ENCODE results near the gene FBXL17. TPM values are rescaled to one million over a fixed set of nuclear protein-coding genes. Genes with fewer than 3 reads are reported as not detected.

The FBXL17 gene
- total and polyA plus RNA-seq, 2 of the 4 experiments (the other 2 are of a cell fraction): 3.9 to 8.1 TPM

DNA sequence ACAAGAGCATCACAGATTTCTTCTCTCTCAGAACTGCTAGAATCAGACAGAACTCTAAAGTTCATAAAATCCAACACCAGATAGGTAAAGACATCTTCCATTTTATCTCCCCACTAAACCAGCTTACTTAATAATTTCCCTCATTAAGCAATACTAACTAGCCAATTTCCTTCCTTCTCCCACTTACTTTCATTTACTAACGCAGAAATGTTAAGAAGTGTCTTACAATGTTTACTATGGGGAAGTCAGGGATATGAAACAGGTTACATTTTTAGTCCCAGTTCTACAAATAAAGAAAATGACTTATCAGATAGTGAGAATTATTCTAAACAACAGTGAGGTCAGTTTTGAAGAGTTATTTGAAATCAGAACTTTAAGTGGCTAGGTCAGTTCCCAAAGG is 236.5 kb downstream of the FBXL17 start:
- in situ Hi-C loops (cut with MboI; ENCODE audit: low sequenced_read_pairs): no loop called here
- H3K36me3 ChIP-seq (ENCODE audit: control insufficient read depth, insufficient read depth, low read length): no peaks in the 10 kb centered on the region
- whole genome bisulfite sequencing, 2 experiments (ENCODE audit: extremely low coverage in 2 of 2, insufficient read length in 1 of 2): 100% methylated on average over 1 of the region's 1 CpG; no CpG with 5 or more reads in 1 of the 2 experiments
- no peaks in the 10 kb centered on the region for H3K4me1 ChIP-seq (ENCODE audit: control insufficient read depth, insufficient read depth, low read length)
- no peak for ATAC-seq (ENCODE audit: low read depth)
- H3K9me3 ChIP-seq (ENCODE audit: control insufficient read depth, insufficient read depth, low read length): no peaks in the 10 kb centered on the region
- H3K79me1 ChIP-seq (ENCODE audit: low read depth in 1 of 2, low read length in 2 of 2): no peaks in the 10 kb centered on the region
- no peak overlapping the region for H2BK120ac ChIP-seq (ENCODE audit: low read depth, low read length)
- H4K20me1 ChIP-seq (ENCODE audit: insufficient read depth, low read length): no peaks in the 10 kb centered on the region
- H3K27ac ChIP-seq (ENCODE audit: insufficient read depth, low read length): no peak overlapping the region
- H3K4ac ChIP-seq (ENCODE audit: low read depth, low read length): no peak overlapping the region
- BruUV-seq (replicated peaks): no TSS peak
- H3K14ac ChIP-seq (replicated peaks; ENCODE audit: low read depth, low read length): no peak overlapping the region
- no peak overlapping the region for H3K23ac ChIP-seq (ENCODE audit: low read depth, low read length)
- no peak overlapping the region for H2BK5ac ChIP-seq (ENCODE audit: low read depth, low read length, poor library complexity, severe bottlenecking)
- no peak overlapping the region for H2AK5ac ChIP-seq (ENCODE audit: low read depth, low read length)
- H2AFZ ChIP-seq (replicated peaks; ENCODE audit: low read length, poor library complexity): no peak overlapping the region
- POLR2A ChIA-PET (ENCODE audit: unreplicated experiment): no interaction called here
- H3K27me3 ChIP-seq (ENCODE audit: control insufficient read depth, insufficient read depth, low read length): no peaks in the 10 kb centered on the region
- H3K56ac ChIP-seq (ENCODE audit: extremely low read depth, insufficient read depth, low read length): no peak overlapping the region
- intact Hi-C loops (cut with micrococcal nuclease): no loop called here
- no peak overlapping the region for H4K8ac ChIP-seq (ENCODE audit: low read depth in 2 of 2, low read length in 2 of 2)
- no peak overlapping the region for H4K5ac ChIP-seq (ENCODE audit: low read depth, low read length)
- no peaks in the 10 kb centered on the region for H3K9me1 ChIP-seq (ENCODE audit: insufficient read depth, low read length)
- no peak overlapping the region for H4K91ac ChIP-seq (ENCODE audit: insufficient read depth, low read depth, low read length)
- H2BK20ac ChIP-seq (ENCODE audit: low read depth, low read length): no peak overlapping the region
- no peak overlapping the region for H2AK9ac ChIP-seq (replicated peaks; ENCODE audit: low read depth, low read length, poor library complexity)
- no peak overlapping the region for H3K18ac ChIP-seq (ENCODE audit: low read depth, low read length)
- H3K4me2 ChIP-seq (ENCODE audit: low read depth, low read length): no peak overlapping the region
- dilution Hi-C loops (cut with HindIII; ENCODE audit: low sequenced_read_pairs, unreplicated experiment): no loop called here
- H3K4me3 ChIP-seq (ENCODE audit: insufficient read depth, low read depth, low read length): no peak overlapping the region
- TF ChIP-seq, protein P1, sequence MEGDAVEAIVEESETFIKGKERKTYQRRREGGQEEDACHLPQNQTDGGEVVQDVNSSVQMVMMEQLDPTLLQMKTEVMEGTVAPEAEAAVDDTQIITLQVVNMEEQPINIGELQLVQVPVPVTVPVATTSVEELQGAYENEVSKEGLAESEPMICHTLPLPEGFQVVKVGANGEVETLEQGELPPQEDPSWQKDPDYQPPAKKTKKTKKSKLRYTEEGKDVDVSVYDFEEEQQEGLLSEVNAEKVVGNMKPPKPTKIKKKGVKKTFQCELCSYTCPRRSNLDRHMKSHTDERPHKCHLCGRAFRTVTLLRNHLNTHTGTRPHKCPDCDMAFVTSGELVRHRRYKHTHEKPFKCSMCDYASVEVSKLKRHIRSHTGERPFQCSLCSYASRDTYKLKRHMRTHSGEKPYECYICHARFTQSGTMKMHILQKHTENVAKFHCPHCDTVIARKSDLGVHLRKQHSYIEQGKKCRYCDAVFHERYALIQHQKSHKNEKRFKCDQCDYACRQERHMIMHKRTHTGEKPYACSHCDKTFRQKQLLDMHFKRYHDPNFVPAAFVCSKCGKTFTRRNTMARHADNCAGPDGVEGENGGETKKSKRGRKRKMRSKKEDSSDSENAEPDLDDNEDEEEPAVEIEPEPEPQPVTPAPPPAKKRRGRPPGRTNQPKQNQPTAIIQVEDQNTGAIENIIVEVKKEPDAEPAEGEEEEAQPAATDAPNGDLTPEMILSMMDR (conservative IDR thresholded peaks at IDR 0.05; ENCODE audit: low read depth, low read length): no peak
- TF ChIP-seq FOS (IDR thresholded peaks at IDR 0.05; ENCODE audit: low read depth, low read length) (no peak), CHD1 (IDR thresholded peaks at IDR 0.05; ENCODE audit: low read depth, low read length) (no peak), RAD21 (IDR thresholded peaks at IDR 0.05; ENCODE audit: low read length) (no peak), MAFK (IDR thresholded peaks at IDR 0.05; ENCODE audit: low read depth, low read length) (no peak), RCOR1 (IDR thresholded peaks at IDR 0.05; ENCODE audit: insufficient replicate concordance, low read length) (no peak), RFX5 (IDR thresholded peaks at IDR 0.05; ENCODE audit: low read depth, low read length) (no peak), POLR2A (IDR thresholded peaks at IDR 0.05; ENCODE audit: low read depth, low read length) (no peak), NFE2L2 (IDR thresholded peaks at IDR 0.05; ENCODE audit: low read depth, low read length) (no peak), CEBPB (IDR thresholded peaks at IDR 0.05; ENCODE audit: low read depth, low read length) (no peak), ELK1 (IDR thresholded peaks at IDR 0.05; ENCODE audit: borderline replicate concordance, low read depth, low read length) (no peak), MXI1 (IDR thresholded peaks at IDR 0.05; ENCODE audit: borderline replicate concordance, low read depth, low read length) (no peak), BHLHE40 (IDR thresholded peaks at IDR 0.05; ENCODE audit: low read depth, low read length) (no peak), MAZ (IDR thresholded peaks at IDR 0.05; ENCODE audit: borderline replicate concordance, low read depth, low read length) (no peak), SMC3 (IDR thresholded peaks at IDR 0.05; ENCODE audit: low read depth, low read length) (no peak)
- TF ChIP-seq, protein P2, sequence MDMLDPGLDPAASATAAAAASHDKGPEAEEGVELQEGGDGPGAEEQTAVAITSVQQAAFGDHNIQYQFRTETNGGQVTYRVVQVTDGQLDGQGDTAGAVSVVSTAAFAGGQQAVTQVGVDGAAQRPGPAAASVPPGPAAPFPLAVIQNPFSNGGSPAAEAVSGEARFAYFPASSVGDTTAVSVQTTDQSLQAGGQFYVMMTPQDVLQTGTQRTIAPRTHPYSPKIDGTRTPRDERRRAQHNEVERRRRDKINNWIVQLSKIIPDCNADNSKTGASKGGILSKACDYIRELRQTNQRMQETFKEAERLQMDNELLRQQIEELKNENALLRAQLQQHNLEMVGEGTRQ (IDR thresholded peaks at IDR 0.05; ENCODE audit: low read depth, low read length): no peak
- no peak overlapping the region for H2BK15ac ChIP-seq (ENCODE audit: low read depth, low read length)
- CTCF ChIA-PET: interaction anchor here (0.7 kb wide), 1 partner anchor 23 kb away, joined by 3 read pairs; no protein-coding TSS in a partner anchor
- no peak overlapping the region for H3K9ac ChIP-seq (ENCODE audit: low read depth, low read length)
- no peak for DNase-seq

All from IMR-90 (cell line).